Myometrial cell (primary cell): ENCODE measurements around the gene INPP5E. TPM values are rescaled to one million over a fixed set of nuclear protein-coding genes. Genes with fewer than 3 reads are reported as not detected.

ENCODE experiments used
- total RNA-seq: library from RNA; depleted of rRNA; stranded (reverse); fragments of >200 nt; gene quantifications from 2 replicates; pipeline ENCODE4 v1.2.3, GENCODE V29; 2015

Gene INPP5E
- total RNA-seq: 6.6 and 9.2 TPM in 2 replicates

GRCh38 chr9:136439481-136440408 is at the start of gene INPP5E:
TSS of gene INPP5E (minus strand) at chr9:136439845. CDS start at chr9:136439419, 426 bp downstream.

GRCh38 chr9:136482793-136483588 is 43.3 kb upstream of the INPP5E start, which contains the start of gene SEC16A:
TSS of gene SEC16A (minus strand) at chr9:136483040. CDS start at chr9:136477615, 5,425 bp downstream.

GRCh38 chr9:136410500-136411287 is 29.0 kb downstream of the INPP5E start, which contains the start of the genes ENTR1 and PMPCA:
TSS of gene ENTR1 (minus strand) at chr9:136410614. CDS start at chr9:136410397, 217 bp downstream.
TSS of gene PMPCA (plus strand) at chr9:136410658. CDS start at chr9:136410669, 11 bp downstream.

GRCh38 chr9:136400038-136400834 is 39.4 kb downstream of the INPP5E start, which contains the start of gene SNAPC4:
TSS of gene SNAPC4 (minus strand) at chr9:136400170. CDS start at chr9:136398428, 1,742 bp downstream.

Other genes with a start within 250 kb of the INPP5E start
- gene LHX3, start 234.7 kb downstream of the INPP5E start, total RNA-seq: not detected in 2 replicates
- 15.2 and 17.0 TPM in 2 replicates for gene QSOX2, start 194.0 kb downstream of the INPP5E start, total RNA-seq
- not detected in 2 replicates for gene CCDC187, start 135.8 kb downstream of the INPP5E start, total RNA-seq
- gene GPSM1, start 112.3 kb downstream of the INPP5E start, total RNA-seq: 69.5 and 81.3 TPM in 2 replicates
- gene DNLZ, start 76.1 kb downstream of the INPP5E start, total RNA-seq: 32.6 and 49.3 TPM in 2 replicates
- gene CARD9, start 66.2 kb downstream of the INPP5E start, total RNA-seq: 6.7 and 8.1 TPM in 2 replicates
- gene SNAPC4, start 39.7 kb downstream of the INPP5E start, total RNA-seq: 4.4 and 9.5 TPM in 2 replicates
- 52.8 and 58.3 TPM in 2 replicates for gene ENTR1, start 29.2 kb downstream of the INPP5E start, total RNA-seq
- gene PMPCA, start 29.2 kb downstream of the INPP5E start, total RNA-seq: 66.8 and 68.9 TPM in 2 replicates
- gene SEC16A, start 43.2 kb upstream of the INPP5E start, total RNA-seq: 36.0 and 40.9 TPM in 2 replicates
- 12.9 and 14.4 TPM in 2 replicates for gene NOTCH1, start 106.2 kb upstream of the INPP5E start, total RNA-seq
- gene EGFL7, start 223.1 kb upstream of the INPP5E start, total RNA-seq: 18.7 and 19.3 TPM in 2 replicates
- 64.7 and 73.2 TPM in 2 replicates for gene AGPAT2, start 247.6 kb upstream of the INPP5E start, total RNA-seq